Testis (tissue), 3 donors: ENCODE measurements around the gene CYP3A4. TPM values are rescaled to one million over a fixed set of nuclear protein-coding genes. Genes with fewer than 3 reads are reported as not detected.

ENCODE experiments used
- DNase-seq: peaks from one replicate; pipeline ENCODE4 v3.0.0-alpha.2; 2019
- H3K27ac ChIP-seq, 2 donors: fragments of 200-600 bp; sonication (generic); one replicate each; pipeline ENCODE4 v1.5.1; 2019
- H3K27me3 ChIP-seq: fragments of 200-600 bp; sonication (generic); one replicate; pipeline ENCODE4 v1.5.1; 2019
- H3K36me3 ChIP-seq: fragments of 200-600 bp; sonication (generic); one replicate; pipeline ENCODE4 v1.5.1; 2017; ENCODE audit warnings: low read depth; ENCODE audit errors: missing control alignments
- H3K4me1 ChIP-seq: fragments of 200-600 bp; sonication (generic); one replicate; pipeline ENCODE4 v1.5.1; 2019
- H3K4me3 ChIP-seq, 2 donors: fragments of 200-600 bp; sonication (generic); one replicate each; pipeline ENCODE4 v1.5.1; 2017 to 2019
- H3K9me3 ChIP-seq: fragments of 200-600 bp; sonication (generic); one replicate; pipeline ENCODE4 v1.5.1; 2017
- CTCF ChIP-seq, 3 experiments: fragments of 450-650 bp in 2 of 3; fragments of 200-600 bp in 1 of 3; sonication (generic) in 1 of 3; IDR thresholded peaks; one replicate each; pipeline ENCODE4 v1.5.1; 2016 to 2019; ENCODE audit warnings: antibody characterized with exemption in 3 of 3, mild to moderate bottlenecking in 2 of 3, moderate library complexity in 1 of 3
- POLR2A ChIP-seq: fragments of 450-650 bp; IDR thresholded peaks from one replicate; pipeline ENCODE4 v1.6.1; 2017; ENCODE audit warnings: antibody characterized with exemption, mild to moderate bottlenecking, moderate library complexity
- WGBS, 2 donors: methylation state at CpG; one replicate each; pipeline ENCODE4 v1.1.5; 2018; 5-methylcytosine and 5-hydroxymethylcytosine counted together
- intact Hi-C: fragments of 100-400 bp; cut with DNase I; formaldehyde crosslinking; loops from one replicate; pipeline ENCODE4 v1.15.1; 2023; ENCODE audit warnings: low total_unique reads
- polyA plus RNA-seq: library from polyadenylated mRNA; stranded (reverse); fragments of 350-450 nt; fragmentation: Illumina TruSeq; extraction: RNeasy Lipid Tissue Mini Kit (QIAGEN cat#74804); gene quantifications from one replicate; pipeline ENCODE4 v1.2.3, GENCODE V29; 2014; ENCODE audit warnings: low read depth, low replicate concordance; ENCODE audit not compliant: insufficient read depth
- total RNA-seq, 2 donors: library from RNA; depleted of rRNA; stranded (reverse); fragments of >200 nt; gene quantifications; one replicate each; pipeline ENCODE4 v1.2.3, GENCODE V29; 2016

CYP3A4 gene
- total and polyA plus RNA-seq, 3 donors from 2014 or later = 0.34 to 1.8 (median 1.3) TPM

- H3K27me3 ChIP-seq = no peaks in the 10 kb centered on the region
- H3K27ac ChIP-seq = no peak overlapping the region
- H3K9me3 ChIP-seq = no peaks in the 10 kb centered on the region
- DNase-seq = no peak
- no peaks in the 10 kb centered on the region for H3K36me3 ChIP-seq
- no peaks in the 10 kb centered on the region for H3K4me1 ChIP-seq
- intact Hi-C loops = no loop called here
- WGBS, 2 donors = 63 to 89% methylated on average over 2 of the region's 2 CpGs
- no peak overlapping the region for H3K4me3 ChIP-seq
- TF ChIP-seq POLR2A = no peak
- TF ChIP-seq CTCF (IDR thresholded peaks at IDR 0.05) = no peak
Observed at GRCh38 chr7:99768471-99768870, 15.5 kb downstream of the CYP3A4 start.

- DNase-seq = no peak
- H3K36me3 ChIP-seq = no peaks in the 10 kb centered on the region
- no peak overlapping the region for H3K27ac ChIP-seq
- intact Hi-C loops = no loop called here
- TF ChIP-seq POLR2A = no peak
- no peak for TF ChIP-seq CTCF (IDR thresholded peaks at IDR 0.05)
- no peak overlapping the region for H3K4me3 ChIP-seq
- H3K4me1 ChIP-seq = no peaks in the 10 kb centered on the region
- no peaks in the 10 kb centered on the region for H3K27me3 ChIP-seq
- WGBS, 2 donors = 48 to 71% methylated on average over 1 of the region's 1 CpG
- H3K9me3 ChIP-seq = no peaks in the 10 kb centered on the region
Observed at GRCh38 chr7:99767662-99768061, 16.3 kb downstream of the CYP3A4 start.

- H3K36me3 ChIP-seq = no peaks in the 10 kb centered on the region
- WGBS, 2 donors = 90 to 94% methylated on average over 3 of the region's 3 CpGs
- intact Hi-C loops = no loop called here
- DNase-seq = no peak
- no peak for TF ChIP-seq POLR2A
- no peak for TF ChIP-seq CTCF (IDR thresholded peaks at IDR 0.05)
- H3K27me3 ChIP-seq = no peaks in the 10 kb centered on the region
- H3K4me1 ChIP-seq = no peaks in the 10 kb centered on the region
- H3K4me3 ChIP-seq = no peak overlapping the region
- no peaks in the 10 kb centered on the region for H3K9me3 ChIP-seq
- no peak overlapping the region for H3K27ac ChIP-seq
Observed at GRCh38 chr7:99766484-99767099, 17.4 kb downstream of the CYP3A4 start.

GRCh38 chr7:99764478-99764877, 19.5 kb downstream of the CYP3A4 start:
- Histone ChIP-seq H3K27ac (no peak overlapping the region), H3K27me3 (no peaks in the 10 kb centered on the region), H3K4me3 (no peak overlapping the region), H3K36me3 (no peaks in the 10 kb centered on the region), H3K4me1 (no peaks in the 10 kb centered on the region), H3K9me3 (no peaks in the 10 kb centered on the region)
- DNase-seq = no peak
- no peak for TF ChIP-seq CTCF (IDR thresholded peaks at IDR 0.05)
- TF ChIP-seq POLR2A = no peak
- WGBS, 2 donors = 79 to 80% methylated on average over 3 of the region's 3 CpGs
- intact Hi-C loops = no loop called here

- TF ChIP-seq CTCF (IDR thresholded peaks at IDR 0.05) (no peak), POLR2A (no peak)
- Histone ChIP-seq H3K4me1 (no peaks in the 10 kb centered on the region), H3K36me3 (no peaks in the 10 kb centered on the region), H3K27ac (no peak overlapping the region), H3K4me3 (no peak overlapping the region), H3K27me3 (no peaks in the 10 kb centered on the region), H3K9me3 (no peaks in the 10 kb centered on the region)
- peak; percentile 16 for DNase-seq
- WGBS, 2 donors = 54 to 58% methylated on average over 7 of the region's 7 CpGs
- intact Hi-C loops = no loop called here
Observed at GRCh38 chr7:99762680-99763327, 21.2 kb downstream of the CYP3A4 start.
